ENCODE results near the gene ENPP3.
A peak's percentile ranks its signal among the peaks of the same experiment; 100 is the strongest.

The ENPP3 gene

DNA sequence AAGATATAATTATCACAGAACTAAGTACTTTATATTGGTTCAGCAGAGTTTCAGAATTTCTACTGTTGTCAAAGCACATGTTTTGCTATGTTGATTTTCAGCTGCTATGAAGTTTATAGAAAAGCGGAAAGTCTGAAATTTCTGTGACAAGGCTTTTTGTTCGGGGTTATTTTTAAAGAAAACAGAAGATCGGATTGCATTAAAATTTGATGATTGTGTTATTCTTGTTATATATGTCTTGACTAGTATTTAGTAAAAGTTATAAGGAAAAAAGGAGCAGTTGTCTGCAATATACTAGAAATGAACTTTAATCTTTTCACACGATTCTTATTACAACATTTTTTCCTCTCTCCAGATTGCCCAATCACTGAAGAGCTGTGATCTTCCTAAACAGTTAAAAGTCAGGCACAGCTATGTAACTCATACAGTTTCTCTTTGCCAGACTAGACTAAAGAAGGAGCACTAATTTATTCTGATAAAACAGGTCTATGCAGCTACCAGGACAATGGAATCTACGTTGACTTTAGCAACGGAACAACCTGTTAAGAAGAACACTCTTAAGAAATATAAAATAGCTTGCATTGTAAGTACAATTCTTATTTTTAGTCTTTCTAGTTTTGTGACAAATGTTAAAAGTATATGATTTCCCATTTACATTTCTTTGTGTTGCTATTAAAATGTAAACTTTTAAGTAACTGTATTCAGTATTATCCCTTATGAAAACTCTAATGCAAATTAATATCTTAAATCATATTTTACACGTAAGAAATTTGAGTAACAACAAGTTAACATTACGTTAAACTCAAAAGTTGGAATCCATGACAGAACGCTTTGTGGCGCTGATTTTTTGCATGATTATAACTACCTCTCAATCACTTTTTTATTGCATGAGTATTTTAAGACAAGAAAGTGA lies at the start of gene ENPP3:
Gene ENPP3, plus strand, starts transcription at position 423 of the 913 bp plus-strand sequence. Its CDS starts 83 bp downstream, at position 506.
- DNase-seq: peak; percentile 26

DNA sequence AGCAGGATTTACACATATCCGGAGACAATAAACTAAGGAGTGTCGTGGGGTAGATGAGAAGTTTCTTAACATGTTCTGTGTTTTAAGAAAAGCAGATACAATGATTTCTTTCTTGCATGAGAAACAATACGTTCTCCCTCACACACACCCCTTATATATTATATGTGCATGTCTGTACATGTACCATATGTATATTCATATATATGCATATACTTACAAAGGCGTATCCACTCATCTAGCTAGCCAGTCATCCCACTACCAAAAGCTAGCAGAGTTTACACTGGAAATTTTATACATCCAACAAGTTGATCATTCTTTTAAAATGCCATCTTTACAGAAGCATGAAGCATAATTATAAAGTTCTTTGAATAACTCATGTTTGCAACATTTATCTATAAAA lies 49.2 kb upstream of the ENPP3 start:
- DNase-seq: no peak

DNA sequence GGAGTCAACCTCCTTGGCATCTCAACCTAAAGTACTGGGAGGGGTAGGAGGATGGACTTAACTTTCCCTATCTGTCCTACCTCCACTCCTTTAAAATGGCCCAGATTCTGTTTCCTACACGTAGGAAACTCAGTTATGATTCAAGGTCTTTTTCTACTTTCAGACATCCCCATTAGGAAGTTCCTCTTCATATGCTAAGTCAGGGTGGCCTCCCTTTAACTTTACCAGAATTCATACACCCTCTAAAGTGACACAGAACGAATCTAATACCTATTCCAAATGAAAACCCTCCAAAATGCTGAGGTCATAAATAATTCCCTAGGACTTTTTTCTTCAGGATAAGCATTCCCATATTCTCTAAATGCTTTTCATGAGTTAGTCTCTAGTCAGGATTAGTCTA lies 48.5 kb upstream of the ENPP3 start:
- no peak for DNase-seq

DNA sequence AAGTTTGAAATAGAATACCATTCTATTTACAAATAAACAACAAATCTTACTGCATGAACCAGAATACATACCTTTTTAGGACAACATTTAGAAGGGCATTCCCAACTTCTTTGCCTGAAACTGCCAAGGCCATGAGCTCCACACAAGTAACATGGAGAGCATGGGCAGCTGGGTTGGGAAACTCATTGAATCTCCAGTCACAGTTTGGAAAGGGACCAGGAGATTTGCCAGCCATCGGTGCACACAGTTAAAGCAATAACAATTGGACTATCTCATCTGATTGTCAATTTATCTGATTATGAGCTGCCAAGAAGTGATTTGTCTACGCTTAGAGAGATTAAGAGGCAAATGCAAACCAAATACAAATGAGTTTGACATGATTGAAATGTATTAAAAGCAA lies 44.2 kb upstream of the ENPP3 start:
- no peak for DNase-seq

DNA sequence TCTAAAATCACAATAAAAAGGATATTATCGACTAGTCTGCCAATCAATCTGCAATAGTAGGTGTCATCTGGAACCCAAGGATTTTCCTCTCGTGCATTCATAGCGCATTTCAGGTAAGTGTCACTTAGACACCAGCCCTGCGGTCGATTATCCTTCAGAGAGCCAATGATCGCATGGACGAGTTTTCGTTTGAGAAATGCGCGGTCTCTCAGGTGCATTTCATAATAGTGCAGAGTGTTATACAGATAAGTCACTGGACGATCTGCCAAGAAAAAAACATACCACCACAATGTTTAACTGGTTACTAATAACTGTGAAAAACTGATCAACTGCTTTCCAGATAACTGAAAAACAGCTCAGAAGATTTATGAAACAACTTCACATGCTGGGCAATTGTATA lies 43.0 kb upstream of the ENPP3 start:
- no peak for DNase-seq

GRCh38 chr6:131597446-131597845 lies 39.7 kb upstream of the ENPP3 start:
- peak; percentile 8 for DNase-seq

DNA sequence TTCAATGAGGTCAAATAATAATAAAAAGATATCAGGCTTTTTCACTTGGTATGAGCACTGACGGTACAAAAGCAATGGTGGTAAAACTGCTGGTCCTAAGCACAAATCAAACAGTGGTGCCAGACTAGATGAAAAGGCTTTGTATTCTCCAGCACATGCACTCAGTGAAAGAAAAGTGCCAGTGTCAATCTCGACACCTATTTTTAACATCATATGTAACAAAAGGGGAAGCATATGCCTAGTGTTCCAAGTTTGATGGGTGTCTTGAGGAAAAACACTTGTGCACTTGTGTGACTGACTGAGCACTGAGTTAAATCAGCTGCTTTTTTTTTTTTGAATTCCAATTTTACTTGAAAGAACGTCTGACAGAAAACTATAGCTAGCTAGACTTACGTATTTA lies 36.4 kb upstream of the ENPP3 start:
- no peak for DNase-seq

DNA sequence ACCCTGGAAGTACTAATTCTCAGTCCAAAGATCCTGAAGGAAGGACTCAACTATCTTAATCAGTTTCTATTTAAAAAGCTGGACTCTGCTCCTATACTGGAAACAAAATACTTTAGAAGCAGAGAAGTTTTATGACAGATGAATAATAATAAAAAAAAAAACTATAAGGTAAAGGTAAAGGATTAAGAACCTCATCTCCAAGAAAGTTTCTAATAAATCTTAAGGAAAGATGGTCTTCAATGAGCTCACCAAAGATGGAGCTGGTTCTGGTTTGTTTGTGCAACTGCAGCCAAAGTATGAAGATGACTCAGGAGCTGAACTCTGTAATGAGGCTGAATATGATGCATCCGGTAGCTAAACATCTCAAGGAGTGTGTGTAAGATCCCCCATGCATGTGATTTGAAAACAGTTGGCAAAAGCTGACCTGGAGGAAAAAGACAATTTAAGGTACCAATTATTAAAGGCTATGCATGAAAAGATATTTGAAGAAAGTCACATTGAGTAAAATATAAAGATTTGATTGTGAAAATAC lies 34.3 kb upstream of the ENPP3 start:
- DNase-seq: peak; percentile 92

- DNase-seq: no peak
These were observed 23.7 kb upstream of the ENPP3 start for GRCh38 chr6:131613296-131613925.

DNA sequence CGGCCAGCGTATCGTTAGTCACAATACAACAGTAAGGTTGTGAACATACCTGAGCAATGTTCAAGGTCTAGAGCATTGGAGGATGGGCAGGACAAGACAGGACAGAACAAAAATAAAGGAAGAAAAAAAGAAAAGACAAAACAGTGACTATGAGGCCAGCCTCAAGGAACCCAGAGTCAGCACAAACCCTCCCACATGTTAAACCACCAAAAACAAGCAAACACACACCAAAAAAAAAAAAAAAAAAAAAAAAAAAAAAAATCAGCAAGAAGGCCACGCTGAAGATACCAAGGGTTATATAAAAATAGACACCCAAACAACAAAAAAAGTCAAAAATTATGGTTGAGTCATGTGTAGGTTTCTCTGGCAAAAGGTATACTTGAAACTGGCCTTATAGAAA lies 21.8 kb upstream of the ENPP3 start:
- no peak for DNase-seq

GRCh38 chr6:131627724-131628682 lies 9.1 kb upstream of the ENPP3 start, which contains the start of gene MED23:
TSS of gene MED23 (minus strand) at chr6:131628242. CDS start at chr6:131628049, 193 bp downstream.
- peak; percentile 90 for DNase-seq

GRCh38 chr6:131628726-131629125 lies 8.4 kb upstream of the ENPP3 start:
- no peak for DNase-seq

DNA sequence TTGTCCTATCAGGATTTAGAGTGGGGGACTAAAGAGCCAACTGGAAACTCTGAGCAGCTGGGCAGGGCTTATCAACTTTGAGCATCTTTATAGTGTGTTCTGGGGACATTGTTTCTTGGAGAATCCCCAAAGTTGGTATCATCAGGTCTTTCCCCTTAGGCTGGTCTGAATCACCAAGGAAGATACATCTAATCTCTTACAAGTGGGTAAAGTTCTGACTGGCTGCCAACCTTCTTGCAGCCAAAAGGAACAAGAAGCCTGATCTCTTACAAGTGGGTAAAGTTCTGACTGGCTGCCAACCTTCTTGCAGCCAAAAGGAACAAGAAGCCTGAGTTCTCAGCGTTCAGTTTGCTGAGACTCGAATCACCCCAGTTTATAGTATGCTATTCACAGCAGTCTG lies 7.5 kb upstream of the ENPP3 start:
- no peak for DNase-seq

- DNase-seq: no peak
These were observed 5.3 kb upstream of the ENPP3 start for GRCh38 chr6:131631625-131632289.

GRCh38 chr6:131635384-131636340 lies 1.4 kb upstream of the ENPP3 start:
- no peak for DNase-seq

DNA sequence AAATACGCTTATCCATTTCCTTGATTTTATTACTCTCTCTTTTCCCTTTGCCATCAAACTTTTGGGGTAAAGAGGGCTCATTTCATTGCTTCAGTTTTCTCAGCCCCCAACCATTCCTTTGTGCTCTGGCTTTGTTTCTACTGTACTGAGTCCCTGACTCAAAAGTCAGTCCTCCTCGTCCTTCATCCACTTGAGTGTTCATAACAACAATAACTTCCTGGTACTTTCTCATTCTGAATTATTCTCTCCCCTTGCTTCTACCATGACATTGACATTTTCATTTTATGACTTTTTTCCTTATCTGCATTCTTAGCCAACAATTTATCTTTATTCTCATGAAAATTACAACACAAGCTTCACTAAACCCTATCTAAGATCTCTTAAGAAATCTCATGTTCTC lies 911 bp downstream of the ENPP3 start:
- DNase-seq: no peak

- DNase-seq: no peak
These were observed 3.0 kb downstream of the ENPP3 start for GRCh38 chr6:131640100-131640499.

- no peak for DNase-seq
These were observed 3.5 kb downstream of the ENPP3 start for GRCh38 chr6:131640576-131640975.

- no peak for DNase-seq
These were observed 4.5 kb downstream of the ENPP3 start for GRCh38 chr6:131641554-131641953.

DNA sequence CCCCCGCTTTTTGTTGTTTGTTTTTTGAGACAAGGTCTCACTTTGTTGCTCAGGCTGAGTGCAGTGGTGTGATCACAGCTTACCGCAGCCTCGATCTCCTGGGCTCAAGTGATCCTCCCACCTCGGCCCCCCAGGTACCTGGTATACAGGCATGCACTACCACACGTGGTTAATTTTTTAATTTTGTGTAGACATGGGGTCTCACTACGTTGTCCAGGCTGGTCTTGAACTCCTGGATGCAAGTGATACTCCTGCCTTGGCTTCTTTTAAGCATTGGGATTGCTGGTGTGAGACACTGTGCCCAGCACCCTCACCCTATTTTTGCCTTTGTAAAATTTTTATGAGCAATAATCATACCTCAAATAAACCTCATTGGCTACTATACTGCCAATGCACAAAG lies 5.5 kb downstream of the ENPP3 start:
- no peak for DNase-seq
